OCI-LY7 (cell line): ENCODE results near the gene TMEM26.

Source experiments
- CTCF ChIP-seq: fragments of 200-600 bp; sonication (generic); conservative IDR thresholded peaks from 2 replicates; pipeline ENCODE4 v1.5.1; 2014; ENCODE audit warnings: mild to moderate bottlenecking, antibody characterized with exemption, low read length, moderate library complexity, mixed read lengths
- EZH2phosphoT487 ChIP-seq: fragments of 200-600 bp; sonication (generic); IDR thresholded peaks from 2 replicates; pipeline ENCODE4 v1.6.1; 2018; ENCODE audit warnings: low read depth, borderline replicate concordance, mild to moderate bottlenecking, mixed run types, antibody characterized with exemption, low read length, moderate library complexity, mixed read lengths

GRCh38 chr10:61439058-61439609 is 14.0 kb downstream of the TMEM26 start:
- TF ChIP-seq CTCF (no peak), EZH2phosphoT487 (no peak)
